GM18526 (cell line): ENCODE measurements around the gene NRXN3.

ENCODE experiments used
- POLR2A ChIP-seq: IDR thresholded peaks from 3 replicates; pipeline ENCODE4 v1.6.1; 2011; ENCODE audit not compliant: insufficient read length; ENCODE audit errors: extremely low read depth

NRXN3 gene

DNA sequence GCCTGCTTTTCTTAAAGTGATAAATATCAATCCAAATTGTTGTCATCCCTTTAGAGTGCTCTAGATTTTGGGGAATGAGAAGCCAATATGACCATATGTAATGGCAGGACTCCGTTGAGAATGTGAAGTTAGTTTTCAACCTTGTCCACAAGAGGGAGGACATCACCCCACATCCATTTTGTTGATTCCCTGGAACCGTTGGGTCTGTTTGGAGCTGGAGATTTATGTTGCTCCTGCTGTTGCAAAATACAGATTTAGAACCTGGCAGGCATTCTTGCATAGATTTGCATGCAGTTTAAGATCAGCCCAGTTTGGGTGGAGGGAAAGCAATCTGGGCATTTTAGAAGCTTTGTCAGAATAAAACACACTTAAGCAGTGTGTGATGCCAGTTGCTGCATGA, 620.1 kb downstream of the NRXN3 start:
- no peak for TF ChIP-seq POLR2A

- TF ChIP-seq POLR2A = no peak
Measured at GRCh38 chr14:78798757-78799156, 628.6 kb downstream of the NRXN3 start.

DNA sequence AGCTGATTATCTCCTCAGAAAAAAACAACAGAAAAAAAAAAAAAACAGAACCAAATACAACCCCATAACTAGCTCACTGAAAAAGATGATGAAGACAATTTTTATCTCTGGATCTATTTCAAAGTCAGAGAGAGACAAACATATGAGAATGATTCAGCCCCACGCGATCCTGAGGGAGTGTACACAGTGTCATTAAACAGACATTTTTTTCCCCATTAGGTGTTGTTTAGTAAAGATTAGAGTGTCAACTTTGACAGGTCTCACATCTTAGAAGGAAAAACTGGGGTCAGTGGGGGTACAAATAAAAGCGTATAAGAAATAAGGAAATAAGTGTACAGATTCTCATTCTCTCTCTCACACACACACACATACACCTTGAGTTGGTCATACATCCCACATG, 635.4 kb downstream of the NRXN3 start:
- TF ChIP-seq POLR2A = no peak

- TF ChIP-seq POLR2A = no peak
Measured at GRCh38 chr14:78823035-78823434, 652.9 kb downstream of the NRXN3 start.

DNA sequence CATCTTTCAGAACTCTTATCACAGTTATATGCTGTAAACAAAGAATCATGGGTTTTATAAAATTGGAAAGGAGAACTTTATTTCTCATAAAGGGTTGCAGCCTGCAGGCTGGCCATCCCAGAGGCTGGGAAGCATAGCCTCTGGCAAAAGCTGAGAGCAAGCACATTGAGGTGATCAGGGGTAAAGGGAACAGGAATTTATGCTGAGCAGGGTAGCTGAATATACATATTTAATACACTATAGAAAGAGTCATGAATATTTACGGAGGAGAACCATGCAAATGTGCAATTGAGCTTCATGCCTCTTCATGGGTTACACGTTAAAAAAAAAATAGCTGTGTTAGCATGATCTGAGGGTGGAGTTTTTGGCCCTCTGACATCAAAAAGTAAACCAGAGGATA, 653.3 kb downstream of the NRXN3 start:
- TF ChIP-seq POLR2A = no peak

DNA sequence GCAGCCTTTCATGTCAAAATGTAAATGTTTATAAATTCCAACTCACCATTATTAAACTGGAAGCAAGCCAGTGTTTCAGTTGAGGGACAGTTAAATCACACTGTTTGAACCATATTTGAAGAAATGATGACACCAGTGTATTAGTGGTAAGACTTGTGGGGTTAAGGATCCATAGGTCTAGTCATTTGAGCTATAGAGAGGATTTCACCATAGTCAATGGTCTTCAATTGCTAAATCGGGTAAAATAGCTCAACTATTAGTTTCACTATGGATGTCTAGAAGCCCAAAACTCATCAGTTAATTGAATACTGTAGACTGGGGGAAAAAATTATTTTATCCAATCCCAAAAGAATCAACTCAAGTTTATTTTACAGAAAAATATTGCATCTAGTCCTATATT, 659.1 kb downstream of the NRXN3 start:
- no peak for TF ChIP-seq POLR2A

GRCh38 chr14:78834766-78835451, 664.7 kb downstream of the NRXN3 start:
- no peak for TF ChIP-seq POLR2A

DNA sequence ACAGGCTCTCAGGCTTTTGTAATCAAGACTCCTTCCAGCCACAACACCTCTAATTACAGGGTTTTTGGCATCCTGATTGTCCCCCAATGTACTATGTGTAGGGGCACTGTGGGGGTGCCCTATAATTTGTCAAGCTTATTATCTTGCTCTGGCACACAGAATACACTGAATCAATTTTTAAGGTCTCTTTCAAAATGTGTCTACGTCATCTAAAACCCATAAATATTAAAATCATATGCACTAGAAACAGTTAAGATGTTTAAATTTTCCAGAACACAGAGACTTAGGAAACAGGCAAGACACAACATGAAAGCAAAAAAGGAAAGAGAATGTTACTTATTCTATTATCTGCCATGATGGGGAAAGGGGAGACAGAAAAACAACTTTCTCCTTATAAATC, 665.7 kb downstream of the NRXN3 start:
- no peak for TF ChIP-seq POLR2A

- TF ChIP-seq POLR2A = no peak
Measured at GRCh38 chr14:78836777-78837176, 666.6 kb downstream of the NRXN3 start.

GRCh38 chr14:78838959-78839358, 668.8 kb downstream of the NRXN3 start:
- no peak for TF ChIP-seq POLR2A

DNA sequence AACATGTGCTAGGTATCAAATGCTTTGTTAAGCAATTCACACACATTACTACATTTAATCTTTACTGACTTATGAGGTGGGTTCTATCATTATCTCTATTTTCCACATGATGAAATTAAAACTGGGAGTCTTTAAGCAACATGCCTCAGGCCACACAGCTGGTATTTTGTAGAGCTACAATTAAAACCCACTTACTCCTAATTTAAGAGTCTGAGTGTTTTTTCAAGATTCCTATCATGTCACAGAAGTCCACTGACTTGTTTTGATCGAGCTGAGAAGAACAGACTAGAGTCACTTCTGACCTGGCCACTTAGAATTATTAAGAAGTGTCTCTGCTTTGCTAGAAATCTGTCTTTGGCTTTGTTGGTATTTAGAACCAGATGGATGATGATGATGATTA, 670.7 kb downstream of the NRXN3 start:
- no peak for TF ChIP-seq POLR2A

DNA sequence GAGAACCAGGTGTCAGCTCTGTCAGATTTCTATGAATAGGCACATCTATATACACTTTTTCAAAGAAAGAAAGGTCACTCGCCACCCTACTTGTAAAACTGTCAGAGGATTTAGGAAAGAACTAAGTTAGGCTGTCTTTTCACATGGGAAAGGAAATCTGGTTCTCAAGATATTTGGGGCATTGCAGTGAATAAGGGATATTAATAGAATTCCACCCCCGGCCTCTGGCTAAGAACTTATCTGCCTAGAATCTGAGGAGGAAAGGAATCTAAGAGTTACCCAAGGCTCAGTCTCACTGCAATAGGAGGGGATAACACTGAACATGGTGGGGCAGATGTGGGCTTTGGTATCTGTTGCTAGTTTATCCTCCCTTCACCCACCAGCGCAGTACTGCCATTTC, 677.6 kb downstream of the NRXN3 start:
- no peak for TF ChIP-seq POLR2A

GRCh38 chr14:78848234-78848820, 678.2 kb downstream of the NRXN3 start:
- no peak for TF ChIP-seq POLR2A

GRCh38 chr14:78849952-78850351, 679.8 kb downstream of the NRXN3 start:
- TF ChIP-seq POLR2A = no peak

- no peak for TF ChIP-seq POLR2A
Measured at GRCh38 chr14:78851189-78851588, 681.0 kb downstream of the NRXN3 start.

GRCh38 chr14:78852040-78852439, 681.9 kb downstream of the NRXN3 start:
- TF ChIP-seq POLR2A = no peak

DNA sequence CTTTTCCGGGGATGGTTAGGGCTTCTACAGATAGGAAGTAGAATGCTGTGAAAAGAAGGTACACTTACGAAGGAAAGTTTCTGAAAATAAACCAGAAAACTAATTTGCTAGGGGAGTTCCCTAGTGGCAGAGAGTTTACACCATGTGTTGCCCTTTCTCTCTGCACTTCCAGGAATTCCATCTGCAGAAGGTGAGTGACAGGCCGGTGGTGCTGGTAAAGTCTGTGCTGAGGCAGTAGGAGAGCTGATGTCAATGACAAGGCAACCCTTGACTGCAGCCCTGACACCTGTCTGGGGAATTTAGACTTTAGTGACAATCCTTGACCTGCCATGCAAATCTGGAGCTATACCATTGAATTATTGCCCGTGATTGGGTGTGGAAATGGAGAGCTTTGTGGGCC, 687.8 kb downstream of the NRXN3 start:
- no peak for TF ChIP-seq POLR2A
